HS-27A (cell line): ENCODE results near the gene APH1B.
"Not testable (repeated sequence)": the region's sequence is repeated elsewhere in the genome, so short reads cannot be mapped to it uniquely, and the experiment has no call there.

Source experiments
- DNase-seq: peaks from one replicate; pipeline ENCODE4 v3.0.0-alpha.2; 2012; ENCODE audit warnings: low read depth, missing footprints

APH1B gene

GRCh38 chr15:63277038-63277892 is at the start of gene APH1B:
APH1B (plus strand) TSS chr15:63277605; CDS start chr15:63277624, 19 bp downstream.
- peak; percentile 51 for DNase-seq

GRCh38 chr15:63227689-63228088 is 49.7 kb upstream of the APH1B start:
- DNase-seq = no peak

GRCh38 chr15:63231206-63231605 is 46.2 kb upstream of the APH1B start:
- no peak for DNase-seq

DNA sequence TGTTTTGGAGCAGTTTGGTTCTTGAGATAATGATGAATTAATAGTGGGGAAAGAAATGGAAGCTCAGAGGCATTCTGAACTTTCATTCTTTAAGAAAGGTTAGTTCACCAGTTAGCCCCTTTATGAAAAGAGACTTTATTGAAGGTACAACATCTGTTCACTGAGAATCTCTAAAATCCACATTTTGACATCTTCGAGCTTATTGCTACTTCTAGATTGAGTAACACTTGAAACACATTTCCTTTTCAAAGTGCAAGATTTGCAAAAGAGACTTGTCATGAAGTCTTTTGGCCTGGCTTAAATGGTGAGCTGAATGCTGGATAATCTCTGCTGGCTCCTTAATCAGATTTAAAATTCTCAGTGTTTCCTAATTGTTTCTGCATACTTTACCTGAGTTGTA is 45.7 kb upstream of the APH1B start:
- no peak for DNase-seq

GRCh38 chr15:63232405-63232804 is 45.0 kb upstream of the APH1B start:
- DNase-seq = no peak

GRCh38 chr15:63232943-63233342 is 44.5 kb upstream of the APH1B start:
- no peak for DNase-seq

- peak; percentile 82 for DNase-seq
Observed at GRCh38 chr15:63233667-63234423, 43.6 kb upstream of the APH1B start.

- no peak for DNase-seq
Observed at GRCh38 chr15:63234451-63234870, 42.9 kb upstream of the APH1B start.

DNA sequence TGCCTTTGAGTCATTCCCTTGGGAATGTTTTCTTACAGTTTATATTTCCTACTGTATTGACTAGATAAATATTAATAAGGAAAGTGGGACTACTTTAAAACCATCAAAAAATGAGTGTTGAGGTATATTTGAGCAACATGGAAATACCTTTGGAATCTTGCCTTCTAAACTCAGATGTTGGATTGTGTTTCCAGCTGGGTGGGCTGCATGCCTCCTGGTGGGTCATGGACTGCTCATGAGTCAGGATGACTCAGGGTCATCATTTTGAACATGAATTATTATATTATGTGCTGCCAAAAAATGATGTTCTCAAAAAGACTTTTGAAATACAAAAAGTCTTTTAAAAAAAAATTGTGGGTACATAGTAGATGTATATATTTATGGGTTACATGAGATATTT is 41.1 kb upstream of the APH1B start:
- peak; percentile 96 for DNase-seq

DNA sequence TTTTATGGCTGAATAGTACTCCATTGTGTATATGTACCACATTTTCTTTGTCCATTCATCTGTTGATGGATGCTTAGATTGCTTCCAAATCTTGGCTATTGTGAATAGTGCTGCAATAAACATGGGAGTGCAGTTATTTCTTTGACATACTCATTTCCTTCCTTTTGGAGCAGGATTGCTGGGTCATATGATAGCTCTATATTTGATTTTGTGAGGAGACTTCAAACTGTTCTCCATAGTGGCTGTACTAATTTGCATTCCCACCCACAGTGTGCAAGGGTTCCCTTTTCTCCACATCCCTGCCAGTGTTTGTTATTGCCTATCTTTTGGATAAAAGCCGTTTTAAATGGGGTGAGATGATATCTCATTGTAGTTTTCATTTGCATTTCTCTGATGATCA is 40.3 kb upstream of the APH1B start:
- DNase-seq = not testable (repeated sequence)

- no peak for DNase-seq
Observed at GRCh38 chr15:63238171-63238570, 39.2 kb upstream of the APH1B start.

DNA sequence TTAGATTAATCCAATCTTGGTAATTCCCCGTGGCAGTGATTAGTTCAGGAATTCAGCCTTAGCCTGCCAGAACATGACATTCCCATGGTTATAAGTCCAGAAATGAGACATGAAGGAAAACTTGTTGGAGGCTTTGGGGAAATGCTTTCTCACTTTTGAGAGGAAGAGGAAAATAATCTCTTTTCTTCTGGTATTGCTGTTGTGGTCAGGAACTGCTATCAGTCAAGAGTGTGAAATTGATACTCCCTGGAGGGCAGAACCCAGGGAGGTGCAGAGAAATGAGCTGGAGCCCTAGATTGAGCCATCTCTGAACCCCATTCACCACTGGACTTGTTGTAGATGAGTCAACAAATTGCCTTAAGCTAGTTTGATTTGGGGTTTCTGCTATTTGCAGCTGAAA is 38.6 kb upstream of the APH1B start:
- peak; percentile 88 for DNase-seq

- no peak for DNase-seq
Observed at GRCh38 chr15:63240109-63240508, 37.3 kb upstream of the APH1B start.

DNA sequence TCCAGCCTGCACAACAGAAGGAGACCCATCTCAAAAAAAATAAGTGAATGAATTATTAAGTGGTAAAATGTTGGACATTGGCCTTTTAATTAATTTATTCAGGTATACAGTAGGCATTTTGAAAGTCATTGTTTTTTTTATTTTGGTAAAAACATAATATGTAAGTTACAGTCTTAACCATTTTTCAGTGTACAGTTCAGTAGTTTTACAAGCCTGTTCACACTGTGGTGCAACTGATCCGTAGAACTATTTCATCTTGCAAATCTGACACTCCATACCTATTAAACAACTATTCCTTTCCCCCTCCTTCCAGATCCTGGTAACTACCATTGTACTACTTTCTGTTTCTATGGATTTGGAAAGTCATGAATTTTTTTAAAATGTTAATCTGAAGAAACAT is 36.1 kb upstream of the APH1B start:
- DNase-seq = no peak

DNA sequence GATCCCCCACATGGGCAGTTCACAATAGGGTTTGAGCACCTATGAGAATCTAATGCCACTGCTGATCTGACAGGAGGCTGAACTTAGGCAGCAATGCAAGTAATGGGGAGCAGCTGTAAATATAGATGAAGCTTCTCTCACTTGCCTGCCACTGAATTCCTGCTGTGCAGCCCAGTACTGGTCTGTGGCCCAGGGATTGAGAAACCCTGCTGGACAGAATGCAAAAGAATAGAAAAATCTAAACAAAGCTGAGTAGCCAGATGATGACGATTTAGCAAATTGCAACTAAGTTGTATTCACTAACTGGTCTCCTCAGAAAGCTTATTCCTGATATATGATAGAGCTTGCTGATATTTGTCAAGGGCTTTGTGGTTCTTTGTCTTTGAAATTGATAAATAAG is 34.3 kb upstream of the APH1B start:
- no peak for DNase-seq

DNA sequence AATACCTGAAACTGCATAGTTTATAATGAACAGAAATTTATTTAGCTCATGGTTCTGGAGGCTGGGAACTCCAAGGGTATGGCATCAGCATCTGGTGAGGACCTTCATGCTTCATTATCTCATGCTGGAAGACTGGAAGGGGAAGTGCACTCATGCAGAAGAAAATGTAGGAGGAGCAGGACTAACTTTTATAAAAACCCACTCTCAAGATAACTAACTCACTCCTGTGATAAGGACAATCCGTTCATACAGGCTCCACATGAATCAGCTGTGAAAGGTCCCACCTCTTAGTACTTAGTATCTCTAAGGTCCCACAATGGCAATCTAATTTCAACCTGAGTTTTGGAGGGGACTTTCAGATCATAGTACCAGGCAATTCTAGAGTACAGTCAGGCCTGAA is 33.6 kb upstream of the APH1B start:
- no peak for DNase-seq

DNA sequence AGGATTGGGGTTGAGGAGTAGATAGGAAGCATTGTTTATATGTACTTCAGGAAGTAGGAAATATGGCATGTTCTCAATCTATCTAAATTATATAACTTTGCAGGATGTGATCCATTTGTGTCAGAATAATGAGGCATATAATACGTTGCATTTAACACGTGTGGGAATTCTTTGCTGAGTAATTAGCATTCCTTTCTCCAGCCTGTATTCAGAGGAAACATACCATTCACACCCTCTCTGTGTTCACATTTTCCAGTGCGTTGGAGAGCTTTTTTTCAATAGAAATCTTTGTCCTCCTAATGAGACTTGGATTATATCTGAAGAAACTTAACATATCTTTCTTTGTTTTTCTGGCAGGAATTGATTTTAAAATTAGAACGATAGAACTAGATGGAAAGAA is 33.0 kb upstream of the APH1B start:
- DNase-seq = no peak

DNA sequence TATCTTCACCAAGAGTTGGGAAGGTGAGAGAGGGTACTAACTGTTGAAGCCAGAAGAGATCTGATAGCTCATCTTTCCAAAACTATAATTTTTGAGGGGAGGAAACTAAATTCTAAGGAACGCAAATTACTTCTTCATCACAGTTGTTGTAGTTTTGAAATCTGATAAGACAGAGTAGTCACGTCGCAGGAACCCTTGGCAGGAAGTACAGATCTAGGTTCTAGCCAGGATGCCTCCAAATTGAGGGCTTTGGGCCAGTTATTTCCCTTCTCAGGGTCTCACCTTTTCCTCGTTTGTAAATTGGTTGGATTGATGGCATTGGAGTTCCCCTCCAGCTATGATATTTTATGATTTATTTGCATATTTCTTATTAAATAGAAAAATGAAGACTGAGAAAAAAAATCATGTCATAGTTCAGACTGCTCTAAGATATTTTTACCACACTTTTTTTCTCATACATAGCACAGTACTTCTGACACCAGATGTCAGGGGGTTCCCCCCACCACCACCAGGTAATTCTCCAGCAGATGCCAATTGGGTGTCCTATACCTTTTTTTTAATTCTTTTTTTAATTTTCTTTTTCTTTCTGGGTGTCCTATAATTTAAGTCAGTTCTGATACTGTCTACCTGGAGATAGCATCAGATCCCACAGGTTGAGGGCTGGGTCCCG is 32.3 kb upstream of the APH1B start:
- no peak for DNase-seq

- DNase-seq = no peak
Observed at GRCh38 chr15:63246691-63247469, 30.5 kb upstream of the APH1B start.

GRCh38 chr15:63250312-63250965 is 27.0 kb upstream of the APH1B start:
- peak; percentile 86 for DNase-seq

GRCh38 chr15:63251701-63252100 is 25.7 kb upstream of the APH1B start:
- no peak for DNase-seq
